HL-60 (cell line): Measurements from ENCODE around the gene ZSCAN25.

ENCODE experiments used
- CTCF ChIP-seq: IDR thresholded peaks from one replicate; pipeline ENCODE4 v1.5.1; 2011; ENCODE audit warnings: low read length, control low read depth, inconsistent platforms; ENCODE audit not compliant: insufficient read depth
- GABPA ChIP-seq: IDR thresholded peaks from 2 replicates; pipeline ENCODE4 v1.6.1; 2012; ENCODE audit warnings: low read depth
- POLR2AphosphoS5 ChIP-seq: IDR thresholded peaks from 2 replicates; pipeline ENCODE4 v1.6.1; 2012; ENCODE audit warnings: low read depth
- REST ChIP-seq: IDR thresholded peaks from 2 replicates; pipeline ENCODE4 v1.6.1; 2012; ENCODE audit warnings: low read depth; ENCODE audit not compliant: insufficient replicate concordance
- SPI1 ChIP-seq: IDR thresholded peaks from 2 replicates; pipeline ENCODE4 v1.6.1; 2012; ENCODE audit warnings: low read depth, mild to moderate bottlenecking, borderline replicate concordance

DNA sequence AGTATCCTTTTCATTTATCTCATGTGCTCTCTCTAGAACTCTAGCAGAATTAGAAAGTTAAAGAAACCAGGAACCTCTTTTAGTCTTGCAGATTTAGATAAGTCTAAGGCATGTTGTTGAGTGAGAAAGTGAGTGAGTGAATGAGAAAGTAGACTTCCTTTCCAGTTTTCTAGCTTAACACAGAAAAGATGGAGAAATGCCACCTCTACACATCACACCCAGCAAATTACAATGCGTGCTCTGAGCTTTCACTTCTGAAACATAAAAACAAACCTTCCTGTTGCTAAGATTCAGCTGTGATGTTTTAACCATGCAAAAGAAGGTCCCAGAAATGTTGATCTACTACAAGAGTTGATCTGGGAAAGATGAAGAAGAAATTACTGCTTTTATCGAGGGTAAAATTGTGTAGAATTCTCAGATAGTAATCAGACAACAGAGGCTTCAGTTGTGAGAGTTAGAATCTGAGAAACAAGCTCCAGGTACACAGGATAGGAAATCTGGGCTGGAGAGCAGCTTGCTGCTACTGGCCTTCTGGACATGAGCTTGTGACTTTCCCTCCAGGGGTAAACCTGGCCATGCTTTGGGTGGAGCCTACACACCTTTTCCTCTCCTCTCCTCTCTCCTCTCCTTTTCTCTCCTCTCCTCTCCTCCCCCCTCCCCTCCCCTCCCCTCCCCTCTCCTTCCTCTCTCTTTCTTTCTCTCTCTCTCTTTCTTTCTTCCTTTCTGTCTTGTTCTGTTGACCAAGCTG, 58.4 kb downstream of the ZSCAN25 start:
- TF ChIP-seq CTCF: no peak
- TF ChIP-seq POLR2AphosphoS5: no peak
- no peak for TF ChIP-seq GABPA
- no peak for TF ChIP-seq REST
- no peak for TF ChIP-seq SPI1
